WI38 (cell line): ENCODE results near the gene FAAP100.

Experiments used
- H3K4me3 ChIP-seq: 2 replicates; pipeline ENCODE4 v1.5.1; 2011; ENCODE audit warnings: low read depth, mild to moderate bottlenecking, control low read depth, low read length
- CTCF ChIP-seq: IDR thresholded peaks from 2 replicates; pipeline ENCODE4 v1.5.1; 2012; ENCODE audit warnings: low read depth, mild to moderate bottlenecking, control low read depth, low read length

FAAP100 gene

GRCh38 chr17:81524039-81524864 lies 27.9 kb downstream of the FAAP100 start:
- H3K4me3 ChIP-seq, result no peak overlapping the region

GRCh38 chr17:81523402-81524038 lies 28.6 kb downstream of the FAAP100 start:
- no peak overlapping the region for H3K4me3 ChIP-seq
- no peak for TF ChIP-seq CTCF

More at GRCh38 chr17:81524039-81524864, 27.9 kb downstream of the FAAP100 start:
- TF ChIP-seq CTCF, result no peak

GRCh38 chr17:81522491-81523401 lies 29.4 kb downstream of the FAAP100 start:
- H3K4me3 ChIP-seq, result no peak overlapping the region
- no peak for TF ChIP-seq CTCF

GRCh38 chr17:81520021-81520901 lies 31.9 kb downstream of the FAAP100 start:
- no peak overlapping the region for H3K4me3 ChIP-seq
- TF ChIP-seq CTCF, result no peak

GRCh38 chr17:81519284-81520020 lies 32.7 kb downstream of the FAAP100 start:
- H3K4me3 ChIP-seq, result peak overlapping the region; percentile 47
- TF ChIP-seq CTCF, result peak; percentile 23; the same call in 1 of the 2 replicates

GRCh38 chr17:81518785-81519283 lies 33.3 kb downstream of the FAAP100 start:
- TF ChIP-seq CTCF, result no peak
- peak overlapping the region; percentile 47 for H3K4me3 ChIP-seq
